ENCODE measurements around the gene FGD4.

FGD4 gene

GRCh38 chr12:32647275-32647674, 247.9 kb downstream of the FGD4 start:
- H2AFZ ChIP-seq = no peak overlapping the region
- H3K4me1 ChIP-seq = no peaks in the 10 kb centered on the region
- no peak overlapping the region for H3K4me3 ChIP-seq (ENCODE audit: low read depth, low read length)
- no peak overlapping the region for H3K4me2 ChIP-seq (ENCODE audit: low read length)
- H3K36me3 ChIP-seq (ENCODE audit: control insufficient read depth, insufficient read depth, low read length) = no peaks in the 10 kb centered on the region
- H3K79me2 ChIP-seq = no peaks in the 10 kb centered on the region
- no peak overlapping the region for H3K27ac ChIP-seq
- H3K27me3 ChIP-seq (ENCODE audit: control insufficient read depth, insufficient read depth, low read length) = no peaks in the 10 kb centered on the region
- no peak for TF ChIP-seq CTCF (IDR thresholded peaks at IDR 0.05)
- H3K9ac ChIP-seq = no peak overlapping the region
- H3K9me3 ChIP-seq (ENCODE audit: control insufficient read depth, low read length) = no peaks in the 10 kb centered on the region

GRCh38 chr12:32650508-32650907, 251.2 kb downstream of the FGD4 start:
- no peak for TF ChIP-seq CTCF (IDR thresholded peaks at IDR 0.05)
- Histone ChIP-seq H3K27ac (no peak overlapping the region), H3K4me3 (ENCODE audit: low read depth, low read length) (no peak overlapping the region), H3K27me3 (ENCODE audit: control insufficient read depth, insufficient read depth, low read length) (no peaks in the 10 kb centered on the region), H3K36me3 (ENCODE audit: control insufficient read depth, insufficient read depth, low read length) (no peaks in the 10 kb centered on the region), H3K4me2 (ENCODE audit: low read length) (no peak overlapping the region), H3K9me3 (ENCODE audit: control insufficient read depth, low read length) (no peaks in the 10 kb centered on the region), H3K9ac (no peak overlapping the region), H3K79me2 (no peaks in the 10 kb centered on the region), H2AFZ (no peak overlapping the region), H3K4me1 (no peaks in the 10 kb centered on the region)

GRCh38 chr12:32651151-32651955, 252.0 kb downstream of the FGD4 start:
- Histone ChIP-seq H3K9ac (no peak overlapping the region), H3K4me1 (no peaks in the 10 kb centered on the region), H3K79me2 (no peaks in the 10 kb centered on the region), H3K27me3 (ENCODE audit: control insufficient read depth, insufficient read depth, low read length) (no peaks in the 10 kb centered on the region), H3K36me3 (ENCODE audit: control insufficient read depth, insufficient read depth, low read length) (no peaks in the 10 kb centered on the region), H3K9me3 (ENCODE audit: control insufficient read depth, low read length) (no peaks in the 10 kb centered on the region), H2AFZ (no peak overlapping the region), H3K4me2 (ENCODE audit: low read length) (no peak overlapping the region), H3K4me3 (ENCODE audit: low read depth, low read length) (no peak overlapping the region), H3K27ac (no peak overlapping the region)
- TF ChIP-seq CTCF (IDR thresholded peaks at IDR 0.05) = no peak

GRCh38 chr12:32651956-32652210, 252.5 kb downstream of the FGD4 start:
- H2AFZ ChIP-seq = no peak overlapping the region
- H3K4me1 ChIP-seq = no peaks in the 10 kb centered on the region
- H3K27ac ChIP-seq = no peak overlapping the region
- no peak overlapping the region for H3K4me3 ChIP-seq (ENCODE audit: low read depth, low read length)
- no peaks in the 10 kb centered on the region for H3K27me3 ChIP-seq (ENCODE audit: control insufficient read depth, insufficient read depth, low read length)
- no peak for TF ChIP-seq CTCF (IDR thresholded peaks at IDR 0.05)
- no peak overlapping the region for H3K4me2 ChIP-seq (ENCODE audit: low read length)
- no peaks in the 10 kb centered on the region for H3K9me3 ChIP-seq (ENCODE audit: control insufficient read depth, low read length)
- no peaks in the 10 kb centered on the region for H3K79me2 ChIP-seq
- H3K36me3 ChIP-seq (ENCODE audit: control insufficient read depth, insufficient read depth, low read length) = no peaks in the 10 kb centered on the region
- H3K9ac ChIP-seq = no peak overlapping the region

- no peak overlapping the region for H3K9ac ChIP-seq
- no peak overlapping the region for H3K4me2 ChIP-seq (ENCODE audit: low read length)
- H3K27me3 ChIP-seq (ENCODE audit: control insufficient read depth, insufficient read depth, low read length) = no peaks in the 10 kb centered on the region
- H3K36me3 ChIP-seq (ENCODE audit: control insufficient read depth, insufficient read depth, low read length) = no peaks in the 10 kb centered on the region
- no peak overlapping the region for H3K4me3 ChIP-seq (ENCODE audit: low read depth, low read length)
- H2AFZ ChIP-seq = peak overlapping the region; percentile 1
- no peaks in the 10 kb centered on the region for H3K79me2 ChIP-seq
- H3K27ac ChIP-seq = peak overlapping the region; percentile 47
- H3K4me1 ChIP-seq = no peaks in the 10 kb centered on the region
- TF ChIP-seq CTCF (IDR thresholded peaks at IDR 0.05) = no peak
- H3K9me3 ChIP-seq (ENCODE audit: control insufficient read depth, low read length) = no peaks in the 10 kb centered on the region
Observed at GRCh38 chr12:32659908-32660440, 260.6 kb downstream of the FGD4 start.

All from parathyroid adenoma (tissue), 2 donors.